Vagina (tissue), 2 donors: ENCODE results near the gene ZBTB49.

ENCODE experiments used
- POLR2A ChIP-seq, 2 donors: fragments of 450-650 bp; IDR thresholded peaks; one replicate each; pipeline ENCODE4 v1.6.1; 2017; ENCODE audit warnings: antibody characterized with exemption in 2 of 2, mild to moderate bottlenecking in 2 of 2, moderate library complexity in 2 of 2
- TF ChIP-seq, protein P1 (sequence below), 3 experiments: fragments of 450-650 bp in 2 of 3; fragments of 200-600 bp in 1 of 3; sonication (generic) in 1 of 3; IDR thresholded peaks; one replicate each; pipeline ENCODE4 v1.5.1; 2017 to 2019; ENCODE audit warnings: antibody characterized with exemption in 3 of 3, mild to moderate bottlenecking in 2 of 3, moderate library complexity in 2 of 3

DNA sequence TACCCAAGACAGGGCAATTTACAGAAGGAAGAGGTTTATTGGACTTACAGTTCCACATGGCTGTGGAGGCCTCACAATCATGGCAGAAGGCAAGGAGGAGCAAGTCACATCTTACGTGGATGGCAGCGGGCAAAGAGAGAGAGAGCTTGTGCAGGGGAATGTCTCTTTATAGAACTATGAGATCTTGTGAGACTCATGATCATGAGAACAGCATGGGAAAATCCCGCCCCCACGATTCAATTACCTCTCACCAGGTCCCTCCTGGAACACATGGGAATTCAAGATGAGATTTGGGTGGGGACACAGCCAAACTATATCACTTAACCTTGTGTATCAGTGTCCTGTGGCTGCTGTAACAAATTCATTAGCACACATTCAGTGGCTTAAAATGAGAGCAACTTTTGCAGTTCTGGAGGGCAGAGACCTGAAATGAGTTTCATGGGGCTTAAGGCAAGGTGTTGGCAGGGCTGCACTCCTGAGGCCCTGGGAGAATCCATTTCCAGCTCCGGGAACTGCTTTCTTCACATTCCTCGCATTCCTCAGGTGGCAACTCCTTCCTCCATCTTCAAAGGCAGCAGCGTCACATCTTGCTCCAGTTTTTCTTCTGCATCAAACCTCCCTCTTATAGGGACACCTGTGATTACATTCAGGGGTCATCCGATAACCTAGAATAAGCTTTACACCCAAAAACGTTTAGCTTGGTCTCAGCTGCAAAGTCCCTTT lies 74.6 kb downstream of the ZBTB49 start:
- TF ChIP-seq, protein P1, sequence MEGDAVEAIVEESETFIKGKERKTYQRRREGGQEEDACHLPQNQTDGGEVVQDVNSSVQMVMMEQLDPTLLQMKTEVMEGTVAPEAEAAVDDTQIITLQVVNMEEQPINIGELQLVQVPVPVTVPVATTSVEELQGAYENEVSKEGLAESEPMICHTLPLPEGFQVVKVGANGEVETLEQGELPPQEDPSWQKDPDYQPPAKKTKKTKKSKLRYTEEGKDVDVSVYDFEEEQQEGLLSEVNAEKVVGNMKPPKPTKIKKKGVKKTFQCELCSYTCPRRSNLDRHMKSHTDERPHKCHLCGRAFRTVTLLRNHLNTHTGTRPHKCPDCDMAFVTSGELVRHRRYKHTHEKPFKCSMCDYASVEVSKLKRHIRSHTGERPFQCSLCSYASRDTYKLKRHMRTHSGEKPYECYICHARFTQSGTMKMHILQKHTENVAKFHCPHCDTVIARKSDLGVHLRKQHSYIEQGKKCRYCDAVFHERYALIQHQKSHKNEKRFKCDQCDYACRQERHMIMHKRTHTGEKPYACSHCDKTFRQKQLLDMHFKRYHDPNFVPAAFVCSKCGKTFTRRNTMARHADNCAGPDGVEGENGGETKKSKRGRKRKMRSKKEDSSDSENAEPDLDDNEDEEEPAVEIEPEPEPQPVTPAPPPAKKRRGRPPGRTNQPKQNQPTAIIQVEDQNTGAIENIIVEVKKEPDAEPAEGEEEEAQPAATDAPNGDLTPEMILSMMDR (IDR thresholded peaks at IDR 0.05): no peak
- no peak for TF ChIP-seq POLR2A (IDR thresholded peaks at IDR 0.05)
